Bone marrow (tissue), 2 donors: Measurements from ENCODE around the gene TMEM181.
"Not testable (repeated sequence)": the region's sequence is repeated elsewhere in the genome, so short reads cannot be mapped to it uniquely, and the experiment has no call there.

ENCODE experiments used
- DNase-seq, 2 donors: peaks; one replicate each; lab custom pipeline; 2025; lab: John Stamatoyannopoulos, UW

TMEM181 gene

GRCh38 chr6:158638324-158638854, 78.5 kb downstream of the TMEM181 start:
- no peak for DNase-seq

DNA sequence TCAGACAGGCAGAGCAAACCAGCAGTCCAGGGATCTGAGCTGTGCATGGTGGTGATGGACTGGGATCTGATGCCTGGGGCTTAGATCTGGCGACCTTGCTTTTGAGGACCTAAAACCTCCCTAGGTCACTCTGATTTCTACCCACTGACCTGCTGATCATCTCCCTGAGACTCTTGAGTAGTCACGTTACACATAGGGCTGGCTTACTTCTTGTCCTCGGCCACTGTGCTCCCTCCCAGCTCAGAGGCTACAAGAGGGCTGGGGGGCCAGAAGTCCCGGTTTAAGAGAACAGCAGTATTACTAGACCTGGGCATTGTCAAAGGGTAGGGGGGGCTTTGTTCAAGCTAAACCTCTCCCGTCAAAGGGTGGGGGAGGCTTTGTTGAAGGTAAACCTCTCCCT, 79.2 kb downstream of the TMEM181 start:
- no peak for DNase-seq

GRCh38 chr6:158640519-158640918, 80.6 kb downstream of the TMEM181 start:
- no peak for DNase-seq

DNA sequence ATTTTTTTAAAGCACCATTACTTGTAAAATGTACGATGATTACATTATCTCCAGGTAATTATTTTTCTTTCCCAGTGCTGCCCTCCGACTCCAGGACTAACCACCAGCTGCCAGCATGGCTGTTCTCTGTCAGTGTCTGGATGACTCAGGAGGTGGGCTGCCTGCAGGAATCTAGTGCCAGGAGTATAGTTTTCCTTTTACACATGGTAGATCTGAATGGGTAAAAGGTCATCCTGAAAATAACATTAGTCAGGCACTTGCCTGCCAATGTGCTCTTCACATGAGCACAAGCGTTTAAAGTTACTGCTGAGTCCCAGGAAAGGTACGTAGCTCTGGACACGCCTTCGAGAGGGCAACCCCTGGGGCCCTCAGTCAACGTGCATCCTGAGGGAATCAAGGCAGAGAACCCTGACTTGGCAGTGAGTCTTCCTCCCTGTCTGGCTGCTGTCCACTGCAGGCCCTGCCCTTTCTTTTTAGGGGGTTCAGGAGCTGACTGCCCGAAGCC, 82.3 kb downstream of the TMEM181 start:
- no peak for DNase-seq

GRCh38 chr6:158643836-158644230, 83.9 kb downstream of the TMEM181 start:
- DNase-seq, result no peak

DNA sequence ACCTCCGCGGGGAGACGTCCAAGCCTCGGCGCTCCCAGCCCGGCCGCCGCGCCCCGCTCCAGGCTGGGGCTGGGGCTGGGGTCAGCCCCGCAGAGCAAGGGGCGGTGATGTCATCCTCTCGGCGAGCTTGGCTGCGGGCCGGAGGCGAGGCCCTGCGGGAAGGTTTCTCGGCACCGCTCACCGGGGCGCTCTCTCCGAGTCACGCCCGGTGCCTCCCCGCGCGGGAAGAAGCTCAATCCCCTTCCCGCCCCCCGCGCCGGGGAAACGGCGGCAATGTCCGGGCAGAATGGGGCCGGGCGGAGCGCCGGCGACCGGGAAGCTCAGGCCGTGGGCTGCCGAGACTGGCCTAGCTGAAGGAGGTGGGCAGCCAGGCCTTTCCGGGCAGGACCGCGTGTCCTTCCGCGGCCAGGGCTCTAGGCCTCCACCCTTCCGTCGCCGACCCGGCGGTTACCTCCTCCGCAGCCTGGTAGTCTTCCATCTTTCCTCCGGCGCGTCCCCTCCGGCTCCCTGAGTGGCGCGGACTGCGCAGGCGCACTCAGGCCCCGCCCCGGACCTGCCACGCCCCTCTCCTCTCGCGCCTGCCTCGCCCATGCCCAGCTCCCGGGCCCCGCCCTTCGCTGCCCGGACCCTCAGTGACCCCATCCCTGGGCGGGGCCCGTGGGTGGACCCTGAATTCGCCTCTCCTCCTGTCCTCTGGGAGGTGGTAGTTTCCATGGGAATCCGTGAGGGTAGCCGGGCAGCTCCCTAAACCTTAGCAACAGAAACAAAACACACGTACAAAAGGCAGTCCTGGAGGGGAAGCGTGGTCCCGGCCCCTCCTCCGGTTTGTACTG, 84.6 kb downstream of the TMEM181 start, which contains the start of gene DYNLT1:
Gene DYNLT1, minus strand, starts transcription at position 513 of the 833 bp plus-strand sequence. Its CDS starts 35 bp downstream, at position 478.
- peak; percentile 67 to 81 for DNase-seq

DNA sequence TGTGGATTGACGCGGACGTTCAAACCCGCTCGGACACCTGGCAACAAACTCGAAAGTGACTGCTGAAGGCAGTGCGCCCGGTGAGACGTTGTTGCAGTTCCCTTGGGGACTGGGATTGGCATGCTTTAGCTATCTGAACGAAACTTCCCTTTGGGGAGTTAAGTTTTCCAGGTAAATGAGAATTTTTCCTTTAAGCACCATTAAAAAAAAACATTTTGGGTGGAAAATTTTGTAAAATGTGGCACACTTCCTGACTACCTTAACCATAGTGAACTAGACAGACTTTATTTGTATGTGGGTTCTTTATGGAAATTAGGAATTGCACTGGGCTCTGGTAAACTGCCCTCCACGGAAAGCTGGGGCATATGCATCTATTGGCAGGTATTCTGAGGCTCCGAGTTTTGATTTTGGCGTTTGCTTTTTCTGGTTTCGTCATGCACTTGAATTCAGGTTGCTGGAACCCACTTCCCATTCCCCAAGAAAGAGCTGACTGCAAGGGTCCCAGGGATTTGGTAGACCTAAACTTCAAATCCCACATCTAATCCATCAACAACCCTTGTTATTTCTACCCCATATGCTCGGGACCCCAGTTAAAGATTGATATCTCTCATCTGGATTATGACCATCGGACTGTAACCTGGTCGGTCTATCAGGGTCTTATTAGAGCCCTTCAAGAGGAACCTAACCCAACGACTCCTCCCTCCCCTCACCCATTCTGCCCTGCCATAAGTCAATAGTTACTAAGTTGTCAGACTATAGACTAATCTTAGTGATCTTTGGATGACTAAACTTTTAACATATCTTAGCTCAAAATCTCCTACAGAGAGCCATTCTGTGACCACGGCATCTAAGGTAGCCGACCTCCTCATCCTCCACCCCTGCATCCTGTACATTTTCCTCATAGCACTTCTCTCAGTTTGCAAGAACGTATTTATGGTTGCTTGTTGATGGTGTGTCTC, 85.5 kb downstream of the TMEM181 start:
- DNase-seq, result no peak

DNA sequence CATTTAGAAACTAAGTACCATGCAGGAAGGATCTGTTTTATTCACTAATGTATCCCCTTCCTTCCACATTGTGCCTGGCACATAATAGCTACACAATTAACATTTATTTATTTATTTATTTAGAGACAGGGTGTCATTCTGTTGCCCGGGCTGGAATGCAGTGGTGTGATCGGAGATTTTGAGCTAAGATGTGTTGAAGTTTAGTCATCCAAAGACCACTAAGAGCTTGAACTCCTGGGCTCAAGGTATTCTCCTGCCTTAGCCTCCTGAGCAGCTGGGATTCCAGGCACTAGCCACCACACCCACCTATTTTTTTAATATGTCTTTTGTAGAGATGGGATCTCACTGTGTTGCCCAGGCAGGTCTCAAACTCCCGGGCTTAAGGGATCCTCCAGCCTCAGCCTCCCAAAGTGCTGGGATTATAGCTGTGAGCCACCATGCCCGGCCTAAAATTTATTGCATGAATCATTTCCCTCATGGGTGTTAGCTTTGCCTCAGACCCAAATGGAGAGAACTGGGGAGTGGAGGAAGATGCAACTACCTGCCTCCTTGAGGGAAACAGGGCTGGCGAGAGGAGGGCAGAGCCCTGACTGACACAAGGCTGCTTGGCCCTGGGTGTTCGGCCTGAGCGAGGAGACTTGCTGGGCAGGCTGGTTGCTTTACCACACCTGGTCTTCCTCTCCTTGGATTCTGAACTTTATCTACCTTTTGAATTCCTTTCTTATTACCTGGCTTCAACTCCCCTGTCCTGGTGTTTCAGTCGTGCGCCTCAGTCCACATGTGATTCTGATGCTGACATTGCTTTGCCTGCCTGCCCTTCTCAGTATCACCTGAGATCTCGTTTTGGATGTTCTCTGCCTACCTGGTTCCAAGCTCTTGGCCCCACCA, 86.4 kb downstream of the TMEM181 start:
- DNase-seq, result no peak

- no peak for DNase-seq
These were observed 87.6 kb downstream of the TMEM181 start for GRCh38 chr6:158647501-158647900.

DNA sequence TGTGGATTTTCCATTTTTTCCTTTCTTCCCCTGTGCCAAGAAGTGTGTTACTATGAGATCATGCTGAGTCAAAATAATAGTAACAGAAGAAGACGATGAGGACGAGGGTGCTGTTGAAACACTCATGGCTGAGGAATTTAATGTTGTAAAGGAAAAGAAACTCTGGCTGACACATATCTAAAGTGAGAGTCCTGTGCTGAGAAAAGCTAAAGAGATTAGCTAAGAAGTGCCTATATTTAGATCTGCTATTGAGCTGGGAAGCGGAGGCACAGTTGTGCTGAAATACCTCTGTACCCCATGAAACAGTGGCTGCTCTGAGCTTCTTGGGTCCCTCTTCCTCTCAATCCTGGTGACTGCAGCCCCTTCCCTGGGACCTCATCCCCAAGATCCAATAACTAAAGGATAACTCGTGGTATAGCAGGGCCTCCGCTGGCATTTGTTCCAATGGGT, 88.8 kb downstream of the TMEM181 start:
- no peak for DNase-seq

DNA sequence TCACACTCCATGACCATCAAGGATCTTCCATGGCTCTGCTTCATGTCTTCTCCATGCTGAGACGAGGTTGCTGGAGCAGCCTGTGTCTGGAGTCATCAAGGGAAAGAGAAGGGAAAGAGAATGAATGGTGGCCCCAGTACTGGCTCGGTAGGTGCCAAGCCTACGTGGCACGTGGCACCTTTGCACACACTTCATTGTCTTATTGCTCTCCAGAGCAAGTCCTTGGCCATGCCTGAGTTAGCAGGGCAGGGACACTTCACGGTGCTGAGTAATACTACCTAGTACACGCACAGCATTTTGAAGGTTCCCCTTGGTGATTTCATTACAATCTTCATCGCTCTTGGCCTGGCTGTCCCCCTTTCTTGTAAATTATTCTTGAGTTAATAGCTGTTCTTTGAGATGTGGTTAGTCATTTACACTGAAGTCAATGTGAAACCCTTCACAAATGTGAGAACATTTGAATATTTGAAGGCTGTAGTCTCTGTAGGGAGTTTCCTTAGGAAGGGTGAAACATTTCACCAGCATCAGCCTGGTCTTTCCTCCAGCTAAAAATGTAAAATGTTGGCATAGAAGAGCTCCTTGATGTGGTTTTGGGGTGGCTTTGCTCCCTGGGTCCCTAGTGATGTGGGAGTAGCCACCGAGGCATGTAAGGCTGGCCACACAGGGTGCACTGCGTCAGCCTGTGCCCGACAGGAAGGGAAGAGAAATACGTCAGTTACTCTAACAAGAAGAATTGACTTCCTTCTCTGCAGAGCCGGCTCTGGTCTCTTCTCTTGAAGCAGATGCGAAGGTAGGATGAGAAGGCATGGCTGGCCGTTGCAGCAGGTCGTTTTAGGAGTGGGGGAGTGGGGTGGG, 89.6 kb downstream of the TMEM181 start, which contains the start of gene SYTL3:
Gene SYTL3, plus strand, starts transcription at position 766 of the 855 bp plus-strand sequence. CDS start 13,215 bp downstream, outside the sequence.
- peak in 1 of 2 donors; percentile 40 for DNase-seq

DNA sequence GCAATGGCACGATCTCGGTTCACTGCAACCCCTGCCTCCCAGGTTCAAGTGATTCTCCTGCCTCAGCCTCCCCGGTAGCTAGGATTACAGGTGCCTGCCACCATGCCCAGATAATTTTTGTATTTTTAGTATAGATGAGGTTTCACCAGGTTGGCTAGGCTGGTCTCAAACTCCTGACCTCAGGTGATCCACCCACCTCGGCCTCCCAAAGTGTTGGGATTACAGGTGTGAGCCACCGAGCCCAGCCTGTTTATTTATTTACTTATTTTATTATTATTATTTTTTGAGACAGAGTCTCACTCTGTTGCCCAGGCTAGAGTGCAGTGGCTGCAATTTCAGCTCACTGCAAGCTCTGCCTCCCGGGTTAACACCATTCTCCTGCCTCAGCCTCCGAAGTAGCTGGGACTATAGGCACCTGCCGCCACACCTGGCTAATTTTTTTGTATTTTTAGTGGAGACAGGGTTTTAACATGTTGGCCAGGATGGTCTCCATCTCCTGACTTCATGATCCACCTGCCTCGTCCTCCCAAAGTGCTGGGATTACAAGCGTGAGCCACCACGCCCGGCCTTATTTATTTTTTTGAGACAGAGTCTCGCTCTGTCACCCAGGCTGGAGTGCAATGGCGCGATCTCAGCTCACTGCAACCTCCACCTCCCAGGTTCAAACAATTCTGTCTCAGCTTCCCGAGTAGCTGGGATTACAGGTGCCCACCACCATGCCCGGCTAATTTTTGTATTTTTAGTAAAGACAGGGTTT, 92.3 kb downstream of the TMEM181 start:
- not testable (repeated sequence) for DNase-seq

DNA sequence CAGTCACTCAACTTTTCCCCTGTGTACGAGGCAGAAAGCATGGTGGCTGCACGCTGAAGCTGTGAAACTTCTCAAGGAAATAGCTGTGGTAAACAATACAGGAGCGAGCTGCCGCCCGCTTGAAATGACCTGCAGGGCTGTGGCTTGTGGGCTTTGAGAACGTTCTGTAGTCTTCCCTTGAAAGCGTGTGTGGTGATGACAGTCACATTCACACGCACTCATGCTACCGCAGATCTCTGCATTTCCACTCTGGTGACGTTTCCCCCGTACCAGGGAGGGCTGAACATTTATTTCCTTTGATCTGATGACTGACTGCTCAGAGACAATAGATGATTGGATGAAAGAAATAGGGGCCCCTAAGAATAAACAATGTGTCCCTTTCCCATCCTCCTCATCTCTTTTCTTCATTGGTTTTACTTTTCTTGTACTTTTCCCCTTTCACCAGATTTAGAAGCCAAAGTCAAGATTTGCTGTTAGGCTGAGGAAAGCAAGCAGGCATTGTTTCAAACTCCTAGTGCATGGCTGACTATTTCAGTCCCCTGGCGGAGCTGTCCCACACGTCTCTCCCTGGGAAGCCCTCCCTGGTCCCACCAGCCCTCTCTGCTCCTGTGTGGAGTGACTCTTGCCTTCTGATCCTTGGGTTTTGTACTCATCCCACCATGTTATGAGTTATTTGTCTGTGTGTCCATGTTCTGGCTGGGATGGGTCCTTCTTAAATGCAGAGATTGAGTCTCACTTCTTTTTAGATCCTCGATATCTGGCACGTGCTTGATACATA, 93.9 kb downstream of the TMEM181 start:
- DNase-seq, result peak in 1 of 2 donors; percentile 70

DNA sequence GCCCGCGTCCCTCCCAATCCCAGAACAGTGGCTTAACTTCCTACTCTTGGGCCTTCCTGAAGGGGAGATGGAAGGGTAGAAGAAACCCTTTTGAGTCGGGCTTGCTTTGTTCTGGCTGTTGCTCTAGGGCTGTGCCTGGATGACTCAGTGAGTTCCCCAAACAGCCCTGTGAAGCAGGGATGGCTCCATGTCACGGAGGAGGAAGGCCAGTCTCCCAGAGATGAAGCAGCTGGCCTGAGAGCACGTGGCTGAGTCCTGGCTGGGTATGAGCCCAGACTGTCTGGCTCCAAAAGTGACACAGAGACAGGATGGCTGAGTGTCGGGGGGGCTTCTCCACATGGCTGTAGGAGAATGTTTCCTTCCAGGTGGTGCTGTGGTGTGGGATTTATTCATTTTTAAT, 94.6 kb downstream of the TMEM181 start:
- DNase-seq, result peak in 1 of 2 donors; percentile 53

DNA sequence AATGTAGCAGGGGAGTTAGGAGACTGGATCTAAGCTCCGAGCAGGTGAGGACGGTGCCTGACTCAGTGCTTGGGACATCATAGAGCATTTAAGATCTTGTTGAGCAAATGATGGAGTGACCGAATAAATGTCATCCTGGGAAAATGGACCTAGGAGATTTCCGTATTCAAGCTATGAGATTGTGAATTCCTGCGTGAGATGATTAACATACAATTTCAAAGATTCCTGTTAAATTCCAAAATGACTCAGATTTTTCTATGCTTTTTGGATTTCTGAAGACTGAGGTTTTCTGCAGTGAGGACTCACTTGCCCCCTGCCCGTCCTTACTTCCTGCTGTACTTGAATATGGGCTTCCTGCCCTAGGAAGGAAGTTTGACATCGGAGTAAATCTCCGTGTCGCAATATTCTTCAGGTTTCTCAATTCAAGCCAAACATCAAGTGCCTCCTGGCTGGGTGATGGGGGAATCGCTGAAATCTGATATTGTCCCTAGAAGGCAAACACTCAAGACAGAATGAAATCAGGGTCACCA, 95.1 kb downstream of the TMEM181 start:
- no peak for DNase-seq

DNA sequence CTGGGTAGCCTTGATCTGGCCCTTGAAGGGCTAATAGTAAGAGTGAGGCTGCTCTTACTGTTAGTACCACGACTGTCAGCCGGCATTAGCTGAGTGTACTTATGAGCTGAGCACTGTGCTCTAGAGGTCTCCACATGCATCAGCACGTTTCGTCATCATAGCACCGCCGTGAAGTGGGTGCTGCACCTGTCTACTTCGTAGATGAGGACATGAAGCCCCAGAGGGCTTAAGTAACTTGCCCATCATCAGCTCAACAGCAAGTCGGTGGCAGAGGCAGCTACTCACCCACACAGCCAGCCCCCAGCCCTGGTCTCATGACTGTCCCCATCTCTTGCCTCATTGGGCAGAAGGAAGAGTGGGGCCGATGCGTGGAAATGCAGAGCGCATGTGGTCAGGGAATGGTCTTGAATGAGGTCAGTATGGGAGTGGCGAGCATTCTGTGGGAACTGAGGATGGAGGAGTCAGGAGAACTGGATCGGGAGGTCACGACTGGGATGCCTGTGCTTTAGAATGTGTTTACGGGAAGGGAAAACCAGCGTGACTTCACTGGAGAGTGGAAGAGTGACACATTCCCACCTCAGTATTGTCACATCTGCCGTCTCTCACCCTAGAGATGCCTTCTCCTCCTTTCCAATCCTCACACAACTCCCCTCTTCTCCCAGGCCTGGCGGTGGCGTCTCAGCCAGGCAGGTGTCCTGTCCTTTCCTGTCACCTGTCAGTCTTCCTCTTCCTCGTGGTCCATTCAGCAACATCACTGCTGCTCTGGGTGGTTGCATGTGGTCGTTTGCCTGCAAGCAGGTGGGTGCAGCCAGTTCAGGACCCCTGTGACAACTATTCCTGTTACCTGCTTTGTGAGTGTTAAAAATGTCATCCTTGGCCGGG, 95.9 kb downstream of the TMEM181 start:
- no peak for DNase-seq

GRCh38 chr6:158656986-158657385, 97.1 kb downstream of the TMEM181 start:
- DNase-seq, result not testable (repeated sequence)
